ENCODE data around the gene ACY1. TPM values are rescaled to one million over a fixed set of nuclear protein-coding genes. Genes with fewer than 3 reads are reported as not detected.

ACY1 gene
- polyA plus RNA-seq, 1 experiment: 55.7 TPM

DNA sequence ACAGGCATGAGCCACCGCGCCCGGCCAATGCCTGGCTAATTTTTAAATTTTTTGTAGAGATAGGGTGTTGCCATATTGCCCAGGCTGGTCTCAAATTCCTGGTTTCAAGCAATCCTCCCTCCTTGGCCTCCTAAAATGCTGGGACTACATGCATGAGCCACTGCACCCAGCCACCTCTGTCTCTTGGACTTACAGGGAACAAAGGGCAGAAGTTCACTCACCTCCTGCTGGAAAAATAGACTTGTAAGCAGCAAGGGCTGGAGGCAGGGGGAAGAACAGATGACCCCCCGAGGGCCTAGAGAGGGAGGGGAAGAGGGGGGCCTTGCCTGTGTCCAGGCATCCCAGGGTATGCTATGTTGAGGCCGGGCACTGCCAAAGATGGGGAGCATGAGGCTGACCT lies 50.9 kb downstream of the ACY1 start:
- POLR2A ChIA-PET: no interaction called here

DNA sequence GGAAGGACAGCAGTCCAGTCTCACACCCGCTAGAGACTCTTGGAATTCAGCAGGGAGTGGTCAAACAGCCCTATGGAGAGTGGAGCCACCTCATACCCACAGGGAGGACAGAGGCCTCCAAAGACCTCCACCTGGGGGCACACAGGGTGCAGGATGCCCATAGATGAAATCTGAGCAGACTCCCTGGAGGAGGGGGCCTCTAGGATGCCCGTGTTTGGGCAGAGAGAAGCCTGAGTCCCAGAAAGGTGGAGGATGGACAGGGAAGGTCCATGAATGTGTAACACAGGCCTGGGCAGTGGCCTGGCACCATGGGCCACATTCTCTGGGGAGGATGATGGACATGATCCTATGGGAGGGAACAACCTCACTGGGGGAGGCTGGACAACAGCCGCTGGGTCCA lies 51.3 kb downstream of the ACY1 start:
- TF ChIP-seq, protein P1, sequence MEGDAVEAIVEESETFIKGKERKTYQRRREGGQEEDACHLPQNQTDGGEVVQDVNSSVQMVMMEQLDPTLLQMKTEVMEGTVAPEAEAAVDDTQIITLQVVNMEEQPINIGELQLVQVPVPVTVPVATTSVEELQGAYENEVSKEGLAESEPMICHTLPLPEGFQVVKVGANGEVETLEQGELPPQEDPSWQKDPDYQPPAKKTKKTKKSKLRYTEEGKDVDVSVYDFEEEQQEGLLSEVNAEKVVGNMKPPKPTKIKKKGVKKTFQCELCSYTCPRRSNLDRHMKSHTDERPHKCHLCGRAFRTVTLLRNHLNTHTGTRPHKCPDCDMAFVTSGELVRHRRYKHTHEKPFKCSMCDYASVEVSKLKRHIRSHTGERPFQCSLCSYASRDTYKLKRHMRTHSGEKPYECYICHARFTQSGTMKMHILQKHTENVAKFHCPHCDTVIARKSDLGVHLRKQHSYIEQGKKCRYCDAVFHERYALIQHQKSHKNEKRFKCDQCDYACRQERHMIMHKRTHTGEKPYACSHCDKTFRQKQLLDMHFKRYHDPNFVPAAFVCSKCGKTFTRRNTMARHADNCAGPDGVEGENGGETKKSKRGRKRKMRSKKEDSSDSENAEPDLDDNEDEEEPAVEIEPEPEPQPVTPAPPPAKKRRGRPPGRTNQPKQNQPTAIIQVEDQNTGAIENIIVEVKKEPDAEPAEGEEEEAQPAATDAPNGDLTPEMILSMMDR (IDR thresholded peaks at IDR 0.05; ENCODE audit: insufficient read depth, low read depth, low read length): no peak
- CTCF ChIA-PET: no interaction called here

More for the DNA sequence above, 50.9 kb downstream of the ACY1 start:
- CTCF ChIA-PET: no interaction called here
- no peaks in the 10 kb centered on the region for H3K36me3 ChIP-seq (ENCODE audit: control insufficient read depth, insufficient read depth, low read length)
- TF ChIP-seq, protein P1 (IDR thresholded peaks at IDR 0.05; ENCODE audit: insufficient read depth, low read depth, low read length): no peak
- no peak for DNase-seq (ENCODE audit: low read depth)
- no peak overlapping the region for H3K4me3 ChIP-seq (ENCODE audit: low read depth, low read length)
- no peaks in the 10 kb centered on the region for H3K27me3 ChIP-seq (ENCODE audit: control insufficient read depth, insufficient read depth, low read length)

DNA sequence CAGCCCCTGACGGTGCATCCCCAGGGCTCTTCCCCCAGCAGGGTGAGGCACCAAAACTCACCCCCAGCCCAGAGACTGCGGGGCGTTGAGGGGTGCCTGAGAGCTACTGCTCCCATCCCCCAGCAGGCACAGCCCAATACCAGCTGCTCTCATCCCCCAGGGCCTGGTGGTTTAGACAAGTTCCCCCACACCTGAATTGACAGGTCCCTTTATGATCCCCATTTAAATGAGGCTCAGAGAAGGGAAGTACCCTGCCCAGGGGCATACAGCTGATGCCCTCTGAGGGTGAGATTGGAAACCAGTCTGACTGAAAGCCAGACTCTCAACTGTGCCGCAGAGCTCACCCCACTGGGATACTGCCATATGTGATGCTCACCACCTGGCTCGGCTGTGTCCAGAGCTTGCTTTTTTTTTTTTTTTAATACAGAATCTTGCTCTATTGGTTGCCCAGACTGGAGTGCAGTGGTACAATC lies 52.9 kb downstream of the ACY1 start:
- Histone ChIP-seq H3K27me3 (ENCODE audit: control insufficient read depth, insufficient read depth, low read length) (no peaks in the 10 kb centered on the region), H3K4me3 (ENCODE audit: low read depth, low read length) (no peak overlapping the region), H3K36me3 (ENCODE audit: control insufficient read depth, insufficient read depth, low read length) (no peaks in the 10 kb centered on the region)
- TF ChIP-seq, protein P1 (IDR thresholded peaks at IDR 0.05; ENCODE audit: insufficient read depth, low read depth, low read length): no peak
- DNase-seq (ENCODE audit: low read depth): no peak
- POLR2A ChIA-PET: interaction anchor here (0.7 kb wide), 1 partner anchor 11 kb away, joined by 3 read pairs; no protein-coding TSS in a partner anchor
- CTCF ChIA-PET: interaction anchor here (0.8 to 2.0 kb wide), 2 partner anchors 10 to 17 kb away, joined by 4 to 6 read pairs; no protein-coding TSS in a partner anchor

More for the DNA sequence above, 51.3 kb downstream of the ACY1 start:
- no peak for DNase-seq (ENCODE audit: low read depth)
- no peak overlapping the region for H3K4me3 ChIP-seq (ENCODE audit: low read depth, low read length)
- POLR2A ChIA-PET: interaction anchor here (0.7 kb wide), 1 partner anchor 252 kb away, joined by 3 read pairs; no protein-coding TSS in a partner anchor
- H3K27me3 ChIP-seq (ENCODE audit: control insufficient read depth, insufficient read depth, low read length): no peaks in the 10 kb centered on the region
- H3K36me3 ChIP-seq (ENCODE audit: control insufficient read depth, insufficient read depth, low read length): no peaks in the 10 kb centered on the region

DNA sequence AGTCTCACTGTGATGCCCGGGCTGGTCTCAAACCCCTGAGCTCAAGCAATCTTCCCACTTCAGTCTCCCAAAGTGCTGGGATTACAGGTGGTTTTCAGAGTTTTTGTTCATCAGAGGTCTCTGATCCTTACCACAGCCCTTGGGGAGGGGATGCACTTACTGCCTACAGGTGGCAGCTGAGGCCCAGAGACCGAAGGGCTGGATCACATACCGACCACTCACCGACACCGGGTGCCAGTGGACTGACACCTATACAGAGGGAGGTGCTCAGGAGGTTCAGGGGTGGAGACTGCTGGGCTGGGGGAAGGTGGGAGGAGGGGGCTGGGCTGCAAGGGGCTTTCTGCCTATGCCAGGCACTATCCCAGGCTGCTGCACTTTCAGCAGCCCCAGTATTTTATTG lies 53.5 kb downstream of the ACY1 start:
- TF ChIP-seq, protein P1 (IDR thresholded peaks at IDR 0.05; ENCODE audit: insufficient read depth, low read depth, low read length): no peak
- no peak for DNase-seq (ENCODE audit: low read depth)
- Histone ChIP-seq H3K36me3 (ENCODE audit: control insufficient read depth, insufficient read depth, low read length) (no peaks in the 10 kb centered on the region), H3K27me3 (ENCODE audit: control insufficient read depth, insufficient read depth, low read length) (no peaks in the 10 kb centered on the region), H3K4me3 (ENCODE audit: low read depth, low read length) (no peak overlapping the region)
- CTCF ChIA-PET: interaction anchor here (0.8 to 2.0 kb wide), 3 partner anchors 10 to 17 kb away, joined by 4 to 6 read pairs (median 6); no protein-coding TSS in a partner anchor
- POLR2A ChIA-PET: interaction anchor here (0.7 kb wide), 1 partner anchor 12 kb away, joined by 3 read pairs; no protein-coding TSS in a partner anchor

DNA sequence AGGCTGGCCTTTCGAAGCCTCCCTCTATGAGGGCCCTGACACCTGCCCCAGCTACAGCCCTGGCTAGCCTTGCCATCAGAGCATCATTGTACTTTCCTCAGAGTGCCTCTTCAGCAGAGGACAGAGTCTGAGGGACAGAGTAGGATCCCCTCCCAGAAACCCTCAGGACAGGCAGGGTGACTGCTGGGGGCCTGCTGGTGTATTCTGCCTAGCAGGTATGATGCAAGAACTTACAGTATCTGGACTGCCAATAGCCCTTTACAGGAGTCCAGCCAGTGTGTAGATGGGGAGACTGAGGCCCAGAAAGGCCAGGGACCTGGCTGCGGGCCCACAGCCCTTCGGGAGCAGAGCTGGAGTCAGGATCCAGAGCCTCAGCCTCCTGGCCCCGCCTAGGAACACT lies 54.0 kb downstream of the ACY1 start:
- Histone ChIP-seq H3K36me3 (ENCODE audit: control insufficient read depth, insufficient read depth, low read length) (no peaks in the 10 kb centered on the region), H3K27me3 (ENCODE audit: control insufficient read depth, insufficient read depth, low read length) (no peaks in the 10 kb centered on the region), H3K4me3 (ENCODE audit: low read depth, low read length) (no peak overlapping the region)
- DNase-seq (ENCODE audit: low read depth): no peak
- ChIA-PET POLR2A (no interaction called here), CTCF (interaction anchor here (0.8 to 2.0 kb wide), 3 partner anchors 9 to 16 kb away, joined by 4 to 6 read pairs (median 6); no protein-coding TSS in a partner anchor)
- TF ChIP-seq, protein P1 (IDR thresholded peaks at IDR 0.05; ENCODE audit: insufficient read depth, low read depth, low read length): no peak
